HepG2 (cell line): ENCODE data around the gene FAM229B. TPM values are rescaled to one million over a fixed set of nuclear protein-coding genes. Genes with fewer than 3 reads are reported as not detected.

Experiments used
- ARID2 ChIP-seq: sonication (generic); formaldehyde crosslinking; IDR thresholded peaks from 2 replicates; pipeline ENCODE4 v1.8.1; 2022; ENCODE audit warnings: mild to moderate bottlenecking, missing genetic modification reagents, borderline replicate concordance
- CBX1 ChIP-seq: IDR thresholded peaks from one replicate; pipeline ENCODE4 v1.6.1; 2016; ENCODE audit warnings: antibody characterized with exemption, low read depth
- CBX2 ChIP-seq, 2 experiments: fragments of 200-600 bp in 1 of 2; sonication (generic); formaldehyde crosslinking in 1 of 2; IDR thresholded peaks; 2 replicates each; pipeline versions ENCODE4 v1.7.0 to v1.8.1; 2018 to 2022; ENCODE audit warnings: low read depth in 2 of 2, low read length in 1 of 2, mild to moderate bottlenecking in 1 of 2, missing genetic modification reagents in 1 of 2
- CC2D1A ChIP-seq: sonication (generic); formaldehyde crosslinking; IDR thresholded peaks from 2 replicates; pipeline ENCODE4 v1.8.1; 2023; ENCODE audit warnings: mild to moderate bottlenecking, missing genetic modification reagents
- CHD4 ChIP-seq: fragments of 200-600 bp; sonication (generic); IDR thresholded peaks from 2 replicates; pipeline ENCODE4 v1.7.0; 2017; ENCODE audit warnings: mild to moderate bottlenecking, low read length, borderline replicate concordance
- DMTF1 ChIP-seq: sonication (generic); formaldehyde crosslinking; IDR thresholded peaks from 2 replicates; pipeline ENCODE4 v1.4.0; 2020; ENCODE audit warnings: mild to moderate bottlenecking, missing genetic modification reagents
- ERF ChIP-seq: IDR thresholded peaks from 2 replicates; pipeline ENCODE4 v1.6.1; 2018; ENCODE audit warnings: missing biosample characterization, missing genetic modification reagents
- GLI4 ChIP-seq: sonication (generic); formaldehyde crosslinking; IDR thresholded peaks from 2 replicates; pipeline ENCODE4 v1.5.1; 2020; ENCODE audit warnings: missing genetic modification reagents, mild to moderate bottlenecking, moderate library complexity, borderline replicate concordance
- HMGA1 ChIP-seq: sonication (generic); formaldehyde crosslinking; conservative IDR thresholded peaks from 2 replicates; pipeline ENCODE4 v1.4.0; 2020; ENCODE audit warnings: missing genetic modification reagents
- KAT7 ChIP-seq: IDR thresholded peaks from 2 replicates; pipeline ENCODE4 v1.6.1; 2018; ENCODE audit warnings: borderline replicate concordance, missing compliant biosample characterization
- MAFG ChIP-seq: sonication (generic); formaldehyde crosslinking; IDR thresholded peaks from 2 replicates; pipeline ENCODE4 v1.5.1; 2020; ENCODE audit warnings: mild to moderate bottlenecking, missing genetic modification reagents
- MEF2D ChIP-seq: sonication (generic); formaldehyde crosslinking; IDR thresholded peaks from 2 replicates; pipeline ENCODE4 v1.5.1; 2020; ENCODE audit warnings: mild to moderate bottlenecking, missing genetic modification reagents
- PLRG1 ChIP-seq: fragments of 450-650 bp; conservative IDR thresholded peaks from 2 replicates; pipeline ENCODE4 v1.6.1; 2016
- PPARG ChIP-seq: conservative IDR thresholded peaks from 2 replicates; pipeline ENCODE4 v1.6.1; 2016; ENCODE audit warnings: missing biosample characterization, missing genetic modification reagents
- SMAD9 ChIP-seq: sonication (generic); formaldehyde crosslinking; IDR thresholded peaks from 2 replicates; pipeline ENCODE4 v1.5.1; 2020; ENCODE audit warnings: mild to moderate bottlenecking, missing genetic modification reagents
- SNAPC2 ChIP-seq: sonication (generic); formaldehyde crosslinking; IDR thresholded peaks from 2 replicates; pipeline ENCODE4 v1.8.1; 2022; ENCODE audit warnings: mild to moderate bottlenecking, missing genetic modification reagents
- SRSF4 ChIP-seq: fragments of 200-400 bp; formaldehyde crosslinking; IDR thresholded peaks from one replicate; pipeline ENCODE4 v1.6.1; 2018; ENCODE audit warnings: mild to moderate bottlenecking, low read depth, low read length, moderate library complexity; ENCODE audit not compliant: poor library complexity, severe bottlenecking
- TMF1 ChIP-seq: sonication (generic); formaldehyde crosslinking; IDR thresholded peaks from 2 replicates; pipeline ENCODE4 v1.8.1; 2022; ENCODE audit warnings: low read depth, missing genetic modification reagents
- ZEB1 ChIP-seq: IDR thresholded peaks from 2 replicates; pipeline ENCODE4 v1.6.1; 2012; ENCODE audit warnings: mild to moderate bottlenecking, low read depth, inconsistent platforms; ENCODE audit not compliant: insufficient replicate concordance
- ZFP41 ChIP-seq: sonication (generic); formaldehyde crosslinking; IDR thresholded peaks from 2 replicates; pipeline ENCODE4 v1.4.0; 2020; ENCODE audit warnings: mild to moderate bottlenecking, missing genetic modification reagents, borderline replicate concordance
- ZMYM3 ChIP-seq: sonication (generic); formaldehyde crosslinking; IDR thresholded peaks from 2 replicates; pipeline ENCODE4 v1.5.1; 2020; ENCODE audit warnings: mild to moderate bottlenecking, missing genetic modification reagents
- ZMYM4 ChIP-seq: sonication (generic); formaldehyde crosslinking; IDR thresholded peaks from 2 replicates; pipeline ENCODE4 v1.8.1; 2023; ENCODE audit warnings: mild to moderate bottlenecking, missing genetic modification reagents
- ZNF331 ChIP-seq: sonication (generic); formaldehyde crosslinking; IDR thresholded peaks from 2 replicates; pipeline ENCODE4 v1.4.0; 2020; ENCODE audit warnings: missing genetic modification reagents
- ZNF432 ChIP-seq: sonication (generic); formaldehyde crosslinking; IDR thresholded peaks from 2 replicates; pipeline ENCODE4 v1.5.0; 2020; ENCODE audit warnings: missing genetic modification reagents, mild to moderate bottlenecking, borderline replicate concordance
- ZNF441 ChIP-seq: sonication (generic); formaldehyde crosslinking; IDR thresholded peaks from 2 replicates; pipeline ENCODE4 v1.7.0; 2021; ENCODE audit warnings: missing genetic modification reagents, borderline replicate concordance
- ZNF510 ChIP-seq: sonication (generic); formaldehyde crosslinking; IDR thresholded peaks from 2 replicates; pipeline ENCODE4 v1.4.0; 2020; ENCODE audit warnings: low read depth, mild to moderate bottlenecking, missing genetic modification reagents
- ZNF605 ChIP-seq: sonication (generic); formaldehyde crosslinking; IDR thresholded peaks from 2 replicates; pipeline ENCODE4 v1.8.0; 2022; ENCODE audit warnings: mild to moderate bottlenecking, missing genetic modification reagents
- ZNF607 ChIP-seq: sonication (generic); formaldehyde crosslinking; IDR thresholded peaks from 2 replicates; pipeline ENCODE4 v1.5.1; 2020; ENCODE audit warnings: missing genetic modification reagents, mild to moderate bottlenecking, borderline replicate concordance
- ZNF615 ChIP-seq: sonication (generic); formaldehyde crosslinking; IDR thresholded peaks from 2 replicates; pipeline ENCODE4 v1.5.0; 2020; ENCODE audit warnings: mild to moderate bottlenecking, missing genetic modification reagents, borderline replicate concordance
- ZNF749 ChIP-seq: sonication (generic); formaldehyde crosslinking; IDR thresholded peaks from 2 replicates; pipeline ENCODE4 v1.8.0; 2022; ENCODE audit warnings: mild to moderate bottlenecking, missing genetic modification reagents, moderate library complexity, borderline replicate concordance
- ZNF792 ChIP-seq: IDR thresholded peaks from 2 replicates; pipeline ENCODE4 v1.6.1; 2016
- polyA plus RNA-seq, 8 experiments: library from polyadenylated mRNA; depleted of rRNA in 3 of 8; stranded (reverse) in 7 of 8; unstranded in 1 of 8; fragments of >200 nt; fragmentation: Illumina TruSeq in 4 of 8; extraction: Trizol in 4 of 8; gene quantifications; 2 replicates each; pipeline versions ENCODE4 v1.2.1 to v1.2.3, GENCODE V29; 2011 to 2016; ENCODE audit warnings: low read depth in 4 of 8, missing spikeins in 1 of 8, mixed read lengths in 1 of 8; ENCODE audit not compliant: insufficient read depth in 1 of 8
- total RNA-seq, 5 experiments: library from RNA; depleted of rRNA; stranded (reverse); fragments of >200 nt; fragmentation: Illumina TruSeq; extraction: Trizol; gene quantifications; 2 replicates each; pipeline ENCODE4 v1.2.3, GENCODE V29; 2016; ENCODE audit warnings: low read depth in 1 of 5
- TF ChIP-seq, protein P1 (sequence below): sonication (generic); formaldehyde crosslinking; IDR thresholded peaks from 2 replicates; pipeline ENCODE4 v1.8.0; 2023; ENCODE audit warnings: mild to moderate bottlenecking, missing genetic modification reagents

FAM229B gene
- total and polyA plus RNA-seq, 2 of the 13 experiments (the other 11 are each of a cell fraction or from before 2014, with no cell fraction given), result 11.3 to 19.5 TPM

DNA sequence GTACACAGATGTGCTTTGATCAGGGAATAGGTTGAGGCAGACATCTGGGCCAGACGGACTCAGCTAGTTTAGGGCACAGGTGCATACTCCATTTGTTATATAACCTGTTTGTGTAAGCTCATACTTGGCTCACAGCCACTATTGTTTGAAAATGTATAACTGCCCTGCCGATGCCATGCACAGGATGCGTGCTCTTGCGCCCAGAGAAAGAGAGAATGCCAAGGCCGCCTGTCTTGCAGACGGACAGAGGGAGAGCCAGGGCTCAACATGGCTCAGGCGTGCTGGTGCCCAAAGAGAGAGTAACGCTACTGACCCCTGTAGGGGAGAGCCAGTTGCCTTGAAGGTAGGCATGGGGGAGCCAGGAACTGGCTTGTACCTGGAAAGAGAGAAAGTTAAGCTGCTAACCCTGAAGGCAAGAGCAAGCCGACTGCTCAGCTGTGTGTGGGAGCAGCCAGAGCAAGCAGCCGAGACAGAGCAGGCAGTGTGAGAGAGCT, 57.7 kb downstream of the FAM229B start (continued):
- no peak for TF ChIP-seq ZNF510 (CRISPR knock-in tag)
- no peak for TF ChIP-seq SRSF4
- no peak for TF ChIP-seq ZNF432
- TF ChIP-seq SMAD9 (CRISPR knock-in tag), result no peak
- TF ChIP-seq SNAPC2 (CRISPR knock-in tag), result no peak
- no peak for TF ChIP-seq PLRG1
- no peak for TF ChIP-seq ERF (CRISPR knock-in tag)
- no peak for TF ChIP-seq ZNF331
- TF ChIP-seq GLI4 (CRISPR knock-in tag), result no peak
- TF ChIP-seq CBX1, result no peak
- peak; percentile 44 for TF ChIP-seq ZEB1
- no peak for TF ChIP-seq ARID2
- TF ChIP-seq, protein P1, sequence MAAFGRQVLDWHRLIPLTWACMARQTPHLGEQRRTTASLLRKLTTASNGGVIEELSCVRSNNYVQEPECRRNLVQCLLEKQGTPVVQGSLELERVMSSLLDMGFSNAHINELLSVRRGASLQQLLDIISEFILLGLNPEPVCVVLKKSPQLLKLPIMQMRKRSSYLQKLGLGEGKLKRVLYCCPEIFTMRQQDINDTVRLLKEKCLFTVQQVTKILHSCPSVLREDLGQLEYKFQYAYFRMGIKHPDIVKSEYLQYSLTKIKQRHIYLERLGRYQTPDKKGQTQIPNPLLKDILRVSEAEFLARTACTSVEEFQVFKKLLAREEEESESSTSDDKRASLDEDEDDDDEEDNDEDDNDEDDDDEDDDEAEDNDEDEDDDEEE (CRISPR knock-in tag), result no peak
- no peak for TF ChIP-seq CC2D1A (CRISPR knock-in tag)
- no peak for TF ChIP-seq ZNF607 (CRISPR knock-in tag)
- no peak for TF ChIP-seq CBX2 (IDR thresholded peaks at IDR 0.05; ENCODE audit: low read depth, low read length)
- TF ChIP-seq CBX2 (CRISPR knock-in tag; IDR thresholded peaks at IDR 0.05; ENCODE audit: low read depth), result no peak
- 0 out of 2 replicates have a peak, but pooled peaks have one; percentile 22 for TF ChIP-seq TMF1
- no peak for TF ChIP-seq MAFG
- no peak for TF ChIP-seq PPARG
- no peak for TF ChIP-seq ZNF792 (CRISPR knock-in tag)
- TF ChIP-seq ZMYM3, result peak; percentile 68; the same call in 1 of the 2 replicates
- 0 out of 2 replicates have a peak, but pooled peaks have one; percentile 34 for TF ChIP-seq ZNF605 (CRISPR knock-in tag)
- no peak for TF ChIP-seq KAT7 (CRISPR knock-in tag)
- no peak for TF ChIP-seq HMGA1 (CRISPR knock-in tag)
- no peak for TF ChIP-seq DMTF1 (CRISPR knock-in tag)
- no peak for TF ChIP-seq CHD4
- TF ChIP-seq ZNF441 (CRISPR knock-in tag), result no peak
- TF ChIP-seq ZNF615, result no peak
- no peak for TF ChIP-seq MEF2D (CRISPR knock-in tag)
- TF ChIP-seq ZMYM4, result peak; percentile 43; the same call in 1 of the 2 replicates
- no peak for TF ChIP-seq ZNF749 (CRISPR knock-in tag)
- no peak for TF ChIP-seq ZFP41 (CRISPR knock-in tag)
